ENCODE results near the gene L3HYPDH.

L3HYPDH gene

DNA sequence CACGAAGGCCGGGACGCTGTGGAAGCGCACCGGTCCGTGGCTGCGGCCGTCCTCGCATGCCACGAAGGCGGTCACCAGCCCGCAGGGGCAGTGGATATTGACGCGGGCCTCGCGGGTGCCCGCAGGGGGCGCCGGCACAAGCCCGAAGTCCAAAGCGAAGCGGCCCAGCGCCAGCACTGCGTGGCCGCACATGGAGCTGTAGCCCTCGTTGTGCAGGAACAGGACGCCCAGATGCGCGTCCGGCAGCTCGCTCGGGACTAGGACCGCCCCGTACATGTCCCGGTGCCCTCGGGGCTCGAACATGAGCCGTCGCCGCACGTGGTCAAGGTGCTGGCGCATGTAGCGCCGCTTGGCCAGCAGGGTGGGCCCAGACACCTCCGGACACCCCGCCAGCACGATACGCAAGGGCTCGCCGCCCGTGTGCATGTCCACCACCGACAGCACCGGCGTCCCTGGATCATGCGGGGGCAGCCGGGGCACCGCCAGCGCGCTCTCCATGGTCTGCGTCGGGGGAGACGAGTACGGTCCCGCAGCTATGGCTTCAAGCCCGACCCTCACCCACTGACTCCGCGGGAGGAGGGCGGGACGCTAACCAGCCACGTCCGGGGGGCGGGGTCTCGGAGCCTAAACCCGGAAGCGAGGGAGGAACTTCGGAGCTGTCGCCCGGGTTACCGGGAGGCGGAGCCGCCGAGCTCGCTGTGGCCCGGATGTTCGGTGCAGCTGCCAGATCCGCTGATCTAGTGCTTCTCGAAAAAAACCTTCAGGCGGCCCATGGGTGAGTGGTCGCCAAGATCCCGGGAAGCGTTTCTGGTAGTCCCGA, at the start of gene L3HYPDH, which contains the start of gene JKAMP:
TSS of gene L3HYPDH (minus strand) at position 590 of the 820 bp plus-strand sequence. CDS start at position 498, 92 bp downstream.
TSS of gene JKAMP (plus strand) at position 699 of the 820 bp plus-strand sequence. CDS start at position 772, 73 bp downstream.
- TF ChIP-seq CTCF (IDR thresholded peaks at IDR 0.05; ENCODE audit: extremely low read depth, missing control alignments) = peak; percentile 61
- DNase-seq (ENCODE audit: low spot score) = peak; percentile 96

GRCh38 chr14:59532419-59532818, 48.2 kb upstream of the L3HYPDH start:
- DNase-seq (ENCODE audit: low spot score) = no peak
- no peak for TF ChIP-seq CTCF (IDR thresholded peaks at IDR 0.05; ENCODE audit: extremely low read depth, missing control alignments)

DNA sequence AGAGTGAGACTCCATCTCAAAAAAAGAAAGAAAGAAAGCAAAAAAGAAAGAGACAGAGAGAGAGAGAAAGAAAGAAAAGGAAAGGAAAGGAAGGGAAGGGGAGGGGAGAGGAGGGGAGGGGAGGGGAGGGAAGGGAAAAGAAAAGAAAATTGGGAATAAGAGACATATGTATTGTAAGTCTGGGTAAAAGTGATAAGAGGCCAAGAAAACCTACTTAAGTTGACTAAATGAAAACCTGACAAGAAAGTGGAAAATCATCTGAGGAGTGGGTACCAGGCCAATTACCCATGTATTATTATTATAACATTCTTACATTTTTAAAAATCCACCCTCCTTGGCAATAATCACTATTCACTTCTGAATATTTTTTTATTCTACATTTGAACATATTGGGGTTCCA, 46.1 kb upstream of the L3HYPDH start:
- no peak for DNase-seq (ENCODE audit: low spot score)
- no peak for TF ChIP-seq CTCF (IDR thresholded peaks at IDR 0.05; ENCODE audit: extremely low read depth, missing control alignments)

GRCh38 chr14:59529189-59529588, 45.0 kb upstream of the L3HYPDH start:
- TF ChIP-seq CTCF (IDR thresholded peaks at IDR 0.05; ENCODE audit: extremely low read depth, missing control alignments) = no peak
- DNase-seq (ENCODE audit: low spot score) = no peak

GRCh38 chr14:59520224-59520623, 36.0 kb upstream of the L3HYPDH start:
- no peak for TF ChIP-seq CTCF (IDR thresholded peaks at IDR 0.05; ENCODE audit: extremely low read depth, missing control alignments)
- no peak for DNase-seq (ENCODE audit: low spot score)

GRCh38 chr14:59511916-59512575, 27.8 kb upstream of the L3HYPDH start:
- peak; percentile 30 for DNase-seq (ENCODE audit: low spot score)

More at GRCh38 chr14:59511916-59512575, 27.8 kb upstream of the L3HYPDH start:
- TF ChIP-seq CTCF (IDR thresholded peaks at IDR 0.05; ENCODE audit: extremely low read depth, missing control alignments) = peak; percentile 27
